CD14-positive monocyte (primary cell): ENCODE data around the gene SPX. TPM values are rescaled to one million over a fixed set of nuclear protein-coding genes. Genes with fewer than 3 reads are reported as not detected.

Source experiments
- DNase-seq, 3 donors: peaks; one replicate each; pipeline ENCODE4 v3.0.0-alpha.2; 2011 to 2022
- H2AFZ ChIP-seq: 2 replicates; pipeline ENCODE4 v1.6.0; 2012; ENCODE audit warnings: mild to moderate bottlenecking, low read depth, low read length, inconsistent platforms; ENCODE audit not compliant: insufficient read depth, poor library complexity, severe bottlenecking
- H3K27ac ChIP-seq, 2 donors: 1 replicate in 1 of 2; 2 replicates in 1 of 2; pipeline ENCODE4 v1.5.1; 2012 to 2013; ENCODE audit warnings: low read length in 2 of 2, control low read depth in 1 of 2, inconsistent platforms in 1 of 2, low read depth in 1 of 2, mild to moderate bottlenecking in 1 of 2
- H3K27me3 ChIP-seq, 2 donors: one replicate each; pipeline versions ENCODE4 v1.6.0 to v1.6.1; 2011 to 2013; ENCODE audit warnings: low read length in 2 of 2; ENCODE audit not compliant: control insufficient read depth in 2 of 2, insufficient read depth in 2 of 2
- H3K36me3 ChIP-seq, 2 donors: replicated peaks in 1 of 2; 1 replicate in 1 of 2; 2 replicates in 1 of 2; pipeline versions ENCODE4 v1.5.1 to v1.6.1; 2012 to 2013; ENCODE audit warnings: low read length in 2 of 2, control low read depth in 1 of 2, inconsistent platforms in 1 of 2, mild to moderate bottlenecking in 1 of 2; ENCODE audit not compliant: insufficient read depth in 2 of 2, control insufficient read depth in 1 of 2
- H3K4me1 ChIP-seq, 2 donors: 1 replicate in 1 of 2; 2 replicates in 1 of 2; pipeline versions ENCODE4 v1.5.1 to v1.6.1; 2012 to 2013; ENCODE audit warnings: low read length in 2 of 2, control low read depth in 1 of 2, inconsistent platforms in 1 of 2, mild to moderate bottlenecking in 1 of 2, moderate library complexity in 1 of 2; ENCODE audit not compliant: insufficient read depth in 2 of 2, control insufficient read depth in 1 of 2
- H3K4me2 ChIP-seq: replicated peaks from 2 replicates; pipeline ENCODE3; 2012; ENCODE audit warnings: low read length, moderate library complexity, mild to moderate bottlenecking; ENCODE audit not compliant: poor library complexity, severe bottlenecking; ENCODE audit errors: extremely low read depth
- H3K4me3 ChIP-seq, 3 experiments: fragments of 200-600 bp in 1 of 3; sonication (generic) in 1 of 3; replicated peaks in 1 of 3; 1 replicate in 2 of 3; 2 replicates in 1 of 3; pipeline ENCODE4 v1.5.1; 2011 to 2013; ENCODE audit warnings: low read length in 3 of 3, mild to moderate bottlenecking in 3 of 3, control low read depth in 2 of 3, low read depth in 2 of 3, inconsistent platforms in 1 of 3, moderate library complexity in 1 of 3
- H3K79me2 ChIP-seq: 2 replicates; pipeline ENCODE4 v1.6.0; 2012; ENCODE audit warnings: mild to moderate bottlenecking, control low read depth, inconsistent platforms, low read length, moderate library complexity; ENCODE audit not compliant: insufficient read depth
- H3K9ac ChIP-seq: 2 replicates; pipeline ENCODE4 v1.6.0; 2017; ENCODE audit warnings: low read length, mild to moderate bottlenecking; ENCODE audit not compliant: insufficient read depth, poor library complexity, severe bottlenecking
- H3K9me3 ChIP-seq, 2 donors: replicated peaks in 1 of 2; 1 replicate in 1 of 2; 2 replicates in 1 of 2; pipeline versions ENCODE4 v1.5.1 to v1.6.1; 2012 to 2013; ENCODE audit warnings: low read length in 2 of 2, control low read depth in 1 of 2; ENCODE audit not compliant: control insufficient read depth in 1 of 2, insufficient read depth in 1 of 2
- H4K20me1 ChIP-seq: 2 replicates; pipeline ENCODE4 v1.6.0; 2012; ENCODE audit warnings: mild to moderate bottlenecking, low read length, control low read depth, moderate library complexity; ENCODE audit not compliant: insufficient read depth
- H3K27ac Mint-ChIP-seq, 7 donors: one replicate each; pipeline ENCODE4 v1.8.0; 2020; ENCODE audit warnings: mild to moderate bottlenecking in 7 of 7, mixed read lengths in 7 of 7, moderate library complexity in 6 of 7, inconsistent platforms in 2 of 7
- H3K27me3 Mint-ChIP-seq, 3 donors: one replicate each; pipeline ENCODE4 v1.8.0; 2021 to 2022; ENCODE audit warnings: low read depth in 3 of 3, mild to moderate bottlenecking in 3 of 3, mixed read lengths in 3 of 3, moderate library complexity in 3 of 3, inconsistent platforms in 1 of 3
- H3K36me3 Mint-ChIP-seq, 2 donors: one replicate each; pipeline ENCODE4 v1.8.0; 2020; ENCODE audit warnings: mixed read lengths in 2 of 2, inconsistent platforms in 1 of 2, mild to moderate bottlenecking in 1 of 2
- H3K4me1 Mint-ChIP-seq: one replicate; pipeline ENCODE4 v1.8.0; 2020; ENCODE audit warnings: mild to moderate bottlenecking, mixed read lengths
- H3K4me3 Mint-ChIP-seq, 2 donors: one replicate each; pipeline ENCODE4 v1.8.0; 2020; ENCODE audit warnings: mild to moderate bottlenecking in 2 of 2, mixed read lengths in 2 of 2, moderate library complexity in 1 of 2
- H3K9me3 Mint-ChIP-seq, 7 donors: one replicate each; pipeline ENCODE4 v1.8.0; 2020 to 2022; ENCODE audit warnings: mixed read lengths in 7 of 7, mild to moderate bottlenecking in 6 of 7, moderate library complexity in 6 of 7, inconsistent platforms in 2 of 7
- CTCF ChIP-seq: fragments of 200-600 bp; IDR thresholded peaks from one replicate; pipeline ENCODE4 v1.8.0; 2022; ENCODE audit warnings: antibody characterized with exemption, mild to moderate bottlenecking
- WGBS: methylation state at CpG from one replicate; pipeline ENCODE4 v1.1.5; 2013; ENCODE audit warnings: missing lambda C conversion rate; ENCODE audit not compliant: insufficient coverage; 5-methylcytosine and 5-hydroxymethylcytosine counted together
- intact Hi-C, 2 donors: fragments of 100-400 bp; cut with micrococcal nuclease; formaldehyde crosslinking; loops; one replicate each; pipeline versions ENCODE4 v1.15.0 to v1.15.1; 2023
- polyA plus RNA-seq, 3 donors: library from polyadenylated mRNA; depleted of rRNA in 1 of 3; unstranded in 2 of 3; stranded (reverse) in 1 of 3; fragments of 300-500 nt in 2 of 3; fragments of >200 nt in 1 of 3; fragmentation: Illumina TruSeq in 2 of 3; gene quantifications; 1 replicate in 2 of 3; 2 replicates in 1 of 3; pipeline ENCODE4 v1.2.3, GENCODE V29; 2012 to 2021

The SPX gene
- polyA plus RNA-seq, 3 donors, result 0.21 TPM; not detected in 2

- Mint-ChIP-seq H3K36me3 (no peaks in the 10 kb centered on the region), H3K4me1 (no peaks in the 10 kb centered on the region), H3K4me3 (no peak overlapping the region), H3K9me3 (peaks cover 0 to 3% (median 0%) of the 10 kb centered on the region in 7 donors), H3K27ac (no peak overlapping the region), H3K27me3 (peaks cover 0 to under 1% (median 0%) of the 10 kb centered on the region in 3 donors)
- no peaks in the 10 kb centered on the region for H3K36me3 ChIP-seq
- DNase-seq, result no peak
- H3K4me3 ChIP-seq, result no peak overlapping the region
- no peaks in the 10 kb centered on the region for H3K27me3 ChIP-seq
- WGBS, result 100% methylated on average over 2 of the region's 4 CpGs
- no peak overlapping the region for H3K27ac ChIP-seq
- H3K79me2 ChIP-seq, result no peaks in the 10 kb centered on the region
- no peak overlapping the region for H2AFZ ChIP-seq
- intact Hi-C loops, result no loop called here
- no peak for TF ChIP-seq CTCF
- H4K20me1 ChIP-seq, result no peaks in the 10 kb centered on the region
- no peaks in the 10 kb centered on the region for H3K9me3 ChIP-seq
- no peaks in the 10 kb centered on the region for H3K4me1 ChIP-seq
- no peak overlapping the region for H3K4me2 ChIP-seq
- no peak overlapping the region for H3K9ac ChIP-seq
Measured at GRCh38 chr12:21573733-21574358, 47.8 kb downstream of the SPX start.

GRCh38 chr12:21576431-21576830, 50.3 kb downstream of the SPX start:
- Histone ChIP-seq H3K27me3 (no peaks in the 10 kb centered on the region), H3K27ac (no peak overlapping the region), H3K9ac (no peak overlapping the region), H3K4me2 (no peak overlapping the region), H3K79me2 (no peaks in the 10 kb centered on the region), H3K4me3 (no peak overlapping the region), H2AFZ (no peak overlapping the region), H3K4me1 (no peaks in the 10 kb centered on the region), H4K20me1 (no peaks in the 10 kb centered on the region), H3K9me3 (no peaks in the 10 kb centered on the region), H3K36me3 (no peaks in the 10 kb centered on the region)
- Mint-ChIP-seq H3K27ac (no peak overlapping the region), H3K4me1 (peaks cover 5% of the 10 kb centered on the region), H3K36me3 (no peaks in the 10 kb centered on the region), H3K9me3 (peaks cover 0 to 3% (median 0%) of the 10 kb centered on the region in 7 donors), H3K4me3 (no peak overlapping the region), H3K27me3 (peaks cover 0 to 2% (median 0%) of the 10 kb centered on the region in 3 donors)
- intact Hi-C loops, result no loop called here
- no peak for TF ChIP-seq CTCF
- no peak for DNase-seq
- WGBS, result no CpG with 5 or more reads among the region's 2 CpGs
